NAMALWA (cell line): ENCODE measurements around the gene CSPG4.
"Not testable (repeated sequence)": the region's sequence is repeated elsewhere in the genome, so short reads cannot be mapped to it uniquely, and the experiment has no call there.

ENCODE experiments used
- DNase-seq: peaks from one replicate; pipeline ENCODE4 v3.0.0-alpha.2; 2015; ENCODE audit warnings: low spot score

The CSPG4 gene

GRCh38 chr15:75739791-75740190 is 27.1 kb upstream of the CSPG4 start:
- no peak for DNase-seq

DNA sequence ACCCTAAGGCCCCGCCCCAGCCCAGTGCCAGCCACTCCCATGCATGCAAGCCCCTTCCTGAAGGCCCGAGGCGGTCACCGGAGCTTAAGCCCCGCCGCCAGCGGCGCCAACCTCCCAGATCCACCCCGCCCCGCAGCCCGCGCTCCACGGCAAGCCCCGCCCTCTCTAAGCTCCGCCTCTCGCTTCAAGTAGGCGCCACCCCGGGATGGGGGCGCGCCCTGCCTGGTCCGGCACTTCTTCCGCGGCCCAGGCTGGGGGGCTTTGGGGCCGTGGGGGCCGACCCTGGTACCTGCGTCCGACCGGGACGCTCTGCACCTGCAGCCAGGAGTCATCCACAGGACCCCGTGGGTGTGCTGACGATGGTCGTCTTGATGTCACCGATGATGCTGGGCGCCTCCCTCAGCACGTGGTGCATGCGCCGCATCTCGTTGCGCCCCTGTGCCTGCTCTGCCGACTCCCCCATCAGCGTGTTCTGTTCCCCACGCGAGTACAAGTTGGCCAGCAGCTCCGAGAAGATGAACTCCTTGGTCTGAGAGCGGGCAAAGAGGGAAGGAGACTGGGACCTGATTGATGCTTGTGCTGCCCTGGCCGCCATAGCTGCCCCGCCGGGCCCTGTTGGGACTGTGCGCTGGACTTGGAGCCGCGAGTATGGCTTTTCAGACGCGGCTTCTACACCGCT is 26.1 kb upstream of the CSPG4 start:
- DNase-seq: peak; percentile 91

- no peak for DNase-seq
Measured at GRCh38 chr15:75738014-75738646, 25.5 kb upstream of the CSPG4 start.

GRCh38 chr15:75737116-75738013 is 24.7 kb upstream of the CSPG4 start:
- not testable (repeated sequence) for DNase-seq

GRCh38 chr15:75736256-75736655 is 23.6 kb upstream of the CSPG4 start:
- DNase-seq: no peak

DNA sequence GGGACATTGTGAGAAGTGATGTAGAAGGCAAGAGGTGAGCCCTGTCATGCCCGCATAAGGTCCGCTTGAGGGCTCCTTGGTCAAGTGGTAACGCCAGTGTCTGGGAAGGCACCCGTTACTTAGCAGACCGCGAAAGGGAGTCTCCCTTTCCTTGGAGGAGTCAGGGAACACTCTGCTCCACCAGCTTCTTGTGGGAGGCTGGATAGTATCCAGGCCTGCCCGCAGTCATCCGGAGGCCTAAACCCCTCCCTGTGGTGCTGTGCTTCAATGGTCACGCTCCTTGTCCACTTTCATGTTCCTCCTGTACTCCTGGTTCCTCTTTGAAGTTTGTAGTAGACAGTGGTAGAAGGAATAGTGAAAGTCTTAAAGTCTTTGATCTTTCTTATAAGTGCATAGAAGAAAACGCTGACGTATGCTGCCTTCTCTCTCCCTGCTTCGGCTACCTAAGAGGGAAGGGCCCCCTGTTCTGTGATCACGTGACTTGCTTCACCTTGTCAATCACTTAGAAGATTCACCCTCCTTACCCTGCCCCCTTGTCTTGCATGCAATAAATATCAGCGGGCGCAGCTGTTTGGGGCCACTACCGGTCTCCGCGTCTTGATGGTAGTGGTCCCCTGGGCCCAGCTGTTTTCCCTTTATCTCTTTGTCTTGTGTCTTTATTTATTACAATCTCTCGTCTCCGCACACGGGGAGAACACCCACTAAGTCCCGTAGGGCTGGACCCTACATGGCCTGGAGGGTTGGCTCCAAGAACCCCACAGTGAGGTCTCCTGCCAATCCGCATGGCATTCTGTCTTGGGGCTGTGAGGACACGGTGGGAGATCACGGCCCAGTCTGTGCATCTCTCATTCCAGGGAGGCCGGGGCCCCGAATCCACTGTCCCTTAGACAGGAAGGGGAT is 22.5 kb upstream of the CSPG4 start:
- not testable (repeated sequence) for DNase-seq

GRCh38 chr15:75733761-75734651 is 21.4 kb upstream of the CSPG4 start:
- DNase-seq: no peak

DNA sequence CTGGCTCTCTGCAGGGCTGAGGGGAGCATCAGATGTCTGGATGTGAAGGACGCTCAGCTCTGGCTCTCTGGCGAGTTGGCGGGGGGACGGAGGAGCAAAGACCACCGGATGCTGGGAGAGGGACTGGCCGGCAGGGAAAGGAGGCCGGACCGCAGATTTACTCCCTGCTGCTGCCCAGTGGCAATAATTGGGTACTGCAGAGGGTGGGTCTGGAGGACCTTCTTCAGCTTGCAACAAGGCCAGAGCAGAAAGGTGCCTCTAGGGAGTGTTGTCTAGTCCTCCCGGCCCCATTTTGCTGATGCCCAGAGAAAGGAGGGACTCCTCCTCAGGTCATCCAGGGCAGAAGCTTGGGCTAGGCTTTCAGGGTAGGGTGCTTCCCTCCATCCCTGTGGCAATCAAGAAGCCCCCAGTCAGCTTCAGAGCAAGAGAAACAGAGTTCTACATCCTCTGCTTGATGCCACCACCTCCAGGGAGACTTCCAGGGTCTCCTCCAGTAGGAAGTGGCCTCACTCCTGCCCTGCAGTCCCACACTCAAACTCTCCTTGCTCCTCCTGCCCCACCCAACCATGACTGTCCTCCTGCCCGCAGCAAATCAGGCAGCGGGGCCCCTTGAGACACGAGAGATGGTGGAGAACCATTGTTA is 20.3 kb upstream of the CSPG4 start:
- DNase-seq: peak; percentile 77

- DNase-seq: no peak
Measured at GRCh38 chr15:75732177-75732808, 19.6 kb upstream of the CSPG4 start.

- no peak for DNase-seq
Measured at GRCh38 chr15:75731248-75732151, 18.9 kb upstream of the CSPG4 start.

- DNase-seq: not testable (repeated sequence)
Measured at GRCh38 chr15:75730376-75731247, 18.0 kb upstream of the CSPG4 start.

DNA sequence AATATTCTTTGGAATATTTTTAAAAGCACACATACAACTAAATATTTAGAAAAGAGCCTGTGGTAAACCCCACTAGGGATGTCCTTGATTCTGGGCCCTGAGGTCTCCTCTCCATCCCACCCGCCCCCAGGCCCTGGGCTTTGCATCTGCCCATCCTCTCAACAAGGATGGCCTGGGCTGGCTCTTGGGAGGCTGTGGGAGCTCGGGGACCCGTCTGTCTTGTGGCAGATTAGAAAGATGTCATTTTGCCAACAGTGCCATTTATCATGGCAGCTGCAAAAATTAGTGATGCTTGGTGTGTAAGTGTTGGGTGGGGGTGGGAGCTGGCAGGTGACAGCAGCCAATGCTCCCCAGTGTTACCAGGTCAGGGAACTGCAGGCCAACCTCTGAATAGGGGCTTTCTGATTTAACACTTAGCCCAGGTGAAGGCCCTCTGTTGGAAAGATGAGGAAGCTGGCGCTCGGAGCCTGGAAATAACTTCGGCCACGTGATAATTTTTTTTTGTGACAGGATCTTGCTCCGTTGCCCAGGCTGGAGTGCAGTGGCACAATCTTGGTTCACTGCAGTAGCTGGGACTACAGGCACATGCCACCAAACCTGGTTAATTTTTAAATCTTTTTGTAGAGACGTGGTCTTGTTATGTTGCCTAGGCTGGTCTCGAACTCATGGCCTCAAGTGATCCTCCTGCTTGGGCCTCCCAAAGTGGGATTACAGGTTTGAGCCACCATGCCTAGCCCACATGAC is 16.9 kb upstream of the CSPG4 start:
- no peak for DNase-seq

DNA sequence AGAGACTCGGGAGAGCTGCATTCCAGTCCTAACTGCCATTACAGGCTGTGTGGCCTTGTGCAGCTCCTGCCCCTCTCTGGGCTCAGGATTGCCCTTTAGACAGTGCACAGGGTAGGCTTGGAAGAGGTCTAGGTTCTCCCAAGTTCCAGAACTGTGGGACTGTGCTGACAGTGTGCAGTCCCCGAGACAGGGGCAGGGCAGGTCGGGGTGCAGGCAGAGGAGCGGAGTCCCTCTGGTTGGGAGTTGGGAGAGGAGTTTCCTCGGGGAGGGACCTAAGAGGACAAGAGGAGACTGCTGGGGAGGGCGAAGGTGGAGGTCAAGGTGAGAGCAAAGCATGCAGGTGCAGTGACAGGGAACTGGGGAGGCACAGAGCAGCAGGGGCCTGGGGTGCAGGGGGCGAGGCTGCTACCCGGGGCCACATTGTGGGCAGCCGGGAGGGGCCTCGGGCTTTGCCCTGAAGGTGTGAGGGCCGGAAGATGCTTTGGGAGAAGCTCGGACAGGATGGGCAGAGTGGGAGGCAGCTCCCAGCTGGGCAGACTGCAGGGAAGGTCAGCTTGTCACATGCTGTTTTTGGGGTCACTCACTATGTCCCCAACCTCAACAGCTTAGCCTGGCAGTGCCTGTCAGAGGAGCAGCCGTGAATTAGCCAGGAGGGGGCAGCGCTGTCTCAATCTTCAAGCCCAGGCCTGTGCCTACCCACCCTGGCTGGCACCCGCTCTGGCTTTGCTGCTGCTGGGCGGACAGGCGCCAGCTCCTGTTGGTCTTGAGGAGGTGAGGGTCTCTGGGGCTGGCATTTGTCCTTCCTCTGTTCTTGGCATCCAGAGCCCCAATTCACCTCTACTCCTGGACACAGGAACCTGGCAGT is 15.4 kb upstream of the CSPG4 start:
- peak; percentile 69 for DNase-seq

GRCh38 chr15:75727031-75727531 is 14.4 kb upstream of the CSPG4 start:
- DNase-seq: no peak

DNA sequence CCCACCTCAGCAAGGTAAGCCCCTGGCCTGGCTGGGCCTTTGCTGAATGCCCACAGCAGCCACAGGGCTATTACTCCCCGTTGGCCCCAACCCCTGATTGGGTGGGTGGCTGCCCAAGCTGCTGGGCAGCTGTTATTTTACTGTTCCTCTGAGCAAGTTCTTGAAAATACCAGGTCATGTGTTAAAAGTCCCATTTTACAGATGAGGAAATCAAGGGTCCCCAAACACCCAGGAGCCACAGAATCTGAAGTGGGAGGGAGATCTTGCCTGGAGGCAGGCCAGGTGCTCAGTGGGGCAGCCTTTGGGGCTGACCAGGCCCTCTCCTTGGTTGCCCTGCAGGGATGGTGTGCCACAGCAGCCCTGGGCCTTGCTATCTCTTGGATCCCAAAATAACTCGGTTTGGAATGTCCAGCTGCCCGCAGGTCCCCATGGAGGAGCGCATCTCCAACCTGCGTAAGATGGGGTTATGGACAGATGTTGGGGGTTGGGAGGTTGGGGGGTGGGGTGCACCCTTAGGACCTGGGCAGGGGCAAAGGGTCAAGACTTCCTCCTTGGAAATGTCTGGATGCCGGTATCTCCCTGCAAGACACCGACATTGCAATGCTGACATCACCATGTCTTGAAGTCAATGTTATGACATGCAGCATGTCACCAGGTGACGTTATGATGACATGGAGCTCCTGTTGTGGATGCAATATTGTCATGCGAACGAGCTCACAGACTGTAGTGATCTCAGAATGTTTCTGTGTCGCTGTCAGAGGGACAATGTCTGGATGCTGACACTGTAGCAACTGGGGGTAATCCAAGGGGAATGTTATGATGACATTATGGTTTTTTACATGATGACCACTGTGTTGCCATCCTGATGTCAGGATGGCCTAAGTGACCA is 13.3 kb upstream of the CSPG4 start:
- DNase-seq: no peak
